Glutamatergic neuron (in vitro differentiated cells): Measurements from ENCODE around the gene TMC3. TPM values are rescaled to one million over a fixed set of nuclear protein-coding genes. Genes with fewer than 3 reads are reported as not detected.

Experiments used
- DNase-seq: peaks from one replicate; pipeline ENCODE4 v3.0.0; 2022
- H3K27ac Mint-ChIP-seq: one replicate; pipeline ENCODE4 v1.8.0; 2020; ENCODE audit warnings: mild to moderate bottlenecking, mixed read lengths, inconsistent platforms; ENCODE audit not compliant: unreplicated experiment
- H3K27me3 Mint-ChIP-seq: one replicate; pipeline ENCODE4 v1.8.0; 2020; ENCODE audit warnings: mild to moderate bottlenecking, moderate library complexity, mixed read lengths, inconsistent platforms; ENCODE audit not compliant: unreplicated experiment
- H3K36me3 Mint-ChIP-seq: one replicate; pipeline ENCODE4 v1.8.0; 2020; ENCODE audit warnings: mild to moderate bottlenecking, mixed read lengths, inconsistent platforms; ENCODE audit not compliant: unreplicated experiment
- H3K4me1 Mint-ChIP-seq: one replicate; pipeline ENCODE4 v1.8.0; 2020; ENCODE audit warnings: mild to moderate bottlenecking, low read depth, mixed read lengths, inconsistent platforms; ENCODE audit not compliant: unreplicated experiment
- H3K4me3 Mint-ChIP-seq: one replicate; pipeline ENCODE4 v1.8.0; 2020; ENCODE audit warnings: mild to moderate bottlenecking, mixed read lengths, inconsistent platforms; ENCODE audit not compliant: unreplicated experiment
- H3K9me3 Mint-ChIP-seq: one replicate; pipeline ENCODE4 v1.8.0; 2020; ENCODE audit warnings: mild to moderate bottlenecking, moderate library complexity, mixed read lengths, inconsistent platforms; ENCODE audit not compliant: unreplicated experiment
- CTCF ChIP-seq: fragments of 200-600 bp; sonication (generic); IDR thresholded peaks from one replicate; pipeline ENCODE4 v1.5.0; 2021; ENCODE audit not compliant: partially characterized antibody, unreplicated experiment
- total RNA-seq: library from RNA; stranded (reverse); fragmentation: NEBNext Ultra II Directional; extraction: Animal tissue kit (Norgen Biotek cat#: 25700); gene quantifications from one replicate; pipeline ENCODE4 v1.2.1, GENCODE V29; 2021; ENCODE audit not compliant: unreplicated experiment

The TMC3 gene
- total RNA-seq, 1 donor from 2014 or later, result not detected

DNA sequence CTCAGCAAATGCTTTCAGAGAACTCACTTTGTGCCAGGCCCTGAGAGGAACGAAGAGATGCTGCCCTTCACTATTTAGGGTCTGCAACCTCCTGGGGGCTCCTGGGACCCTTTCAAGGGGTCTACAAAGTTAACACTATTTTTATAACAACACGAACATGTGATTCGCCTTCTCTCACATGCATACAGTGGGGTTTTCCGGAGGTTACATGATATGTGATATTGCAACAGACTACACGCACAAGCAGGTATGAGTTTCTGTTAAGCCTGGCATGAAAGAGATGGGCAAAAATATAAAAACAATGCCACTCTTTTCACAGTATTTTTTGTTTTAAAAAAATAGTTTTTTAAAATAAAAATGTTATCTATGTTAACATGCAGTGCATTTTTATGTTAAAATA is 60.3 kb downstream of the TMC3 start:
- Mint-ChIP-seq H3K4me1 (no peaks in the 10 kb centered on the region), H3K36me3 (peaks cover 4% of the 10 kb centered on the region), H3K27ac (no peak overlapping the region), H3K9me3 (peaks cover 5% of the 10 kb centered on the region), H3K4me3 (no peak overlapping the region), H3K27me3 (peaks cover 4% of the 10 kb centered on the region)
- DNase-seq, result no peak
- TF ChIP-seq CTCF, result no peak

- no peak for TF ChIP-seq CTCF
- no peak overlapping the region for H3K4me3 Mint-ChIP-seq
- H3K4me1 Mint-ChIP-seq, result no peaks in the 10 kb centered on the region
- peaks cover 3% of the 10 kb centered on the region for H3K9me3 Mint-ChIP-seq
- H3K36me3 Mint-ChIP-seq, result peaks cover 4% of the 10 kb centered on the region
- H3K27me3 Mint-ChIP-seq, result peaks cover 4% of the 10 kb centered on the region
- no peak for DNase-seq
- no peak overlapping the region for H3K27ac Mint-ChIP-seq
Measured at GRCh38 chr15:81312790-81313543, 61.0 kb downstream of the TMC3 start.

- no peak for DNase-seq
- peaks cover 4% of the 10 kb centered on the region for H3K27me3 Mint-ChIP-seq
- no peak overlapping the region for H3K4me3 Mint-ChIP-seq
- peaks cover 3% of the 10 kb centered on the region for H3K9me3 Mint-ChIP-seq
- H3K27ac Mint-ChIP-seq, result no peak overlapping the region
- TF ChIP-seq CTCF, result no peak
- H3K36me3 Mint-ChIP-seq, result peaks cover 4% of the 10 kb centered on the region
- no peaks in the 10 kb centered on the region for H3K4me1 Mint-ChIP-seq
Measured at GRCh38 chr15:81311752-81312464, 62.1 kb downstream of the TMC3 start.

DNA sequence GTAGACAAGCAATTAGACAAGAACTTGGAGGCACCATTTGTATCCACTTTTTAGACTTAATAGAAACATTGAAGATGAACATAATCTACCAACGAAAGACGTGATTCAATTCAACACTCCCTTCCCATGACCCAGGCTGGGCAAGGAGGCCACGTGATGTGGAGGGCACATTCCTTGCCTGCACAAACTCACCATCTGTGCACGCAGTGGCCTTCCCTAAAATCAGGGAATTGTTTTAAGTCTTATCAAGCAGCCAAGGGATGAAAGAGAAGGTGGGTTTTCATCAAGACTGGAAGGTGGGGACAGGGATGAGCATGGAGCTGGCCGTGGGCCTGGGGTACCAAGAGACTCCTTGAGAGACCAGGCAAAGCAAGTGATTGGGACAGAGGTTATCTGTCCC is 63.5 kb downstream of the TMC3 start:
- H3K4me3 Mint-ChIP-seq, result no peak overlapping the region
- H3K36me3 Mint-ChIP-seq, result no peaks in the 10 kb centered on the region
- no peaks in the 10 kb centered on the region for H3K4me1 Mint-ChIP-seq
- peaks cover 2% of the 10 kb centered on the region for H3K9me3 Mint-ChIP-seq
- H3K27ac Mint-ChIP-seq, result no peak overlapping the region
- no peak for TF ChIP-seq CTCF
- DNase-seq, result no peak
- peaks cover 2% of the 10 kb centered on the region for H3K27me3 Mint-ChIP-seq
